GM15510 (cell line): ENCODE results near the gene UFD1.

Source experiments
- POLR2A ChIP-seq: IDR thresholded peaks from 3 replicates; pipeline ENCODE4 v1.6.1; 2011; ENCODE audit warnings: borderline replicate concordance; ENCODE audit not compliant: insufficient read length; ENCODE audit errors: extremely low read depth

UFD1 gene

DNA sequence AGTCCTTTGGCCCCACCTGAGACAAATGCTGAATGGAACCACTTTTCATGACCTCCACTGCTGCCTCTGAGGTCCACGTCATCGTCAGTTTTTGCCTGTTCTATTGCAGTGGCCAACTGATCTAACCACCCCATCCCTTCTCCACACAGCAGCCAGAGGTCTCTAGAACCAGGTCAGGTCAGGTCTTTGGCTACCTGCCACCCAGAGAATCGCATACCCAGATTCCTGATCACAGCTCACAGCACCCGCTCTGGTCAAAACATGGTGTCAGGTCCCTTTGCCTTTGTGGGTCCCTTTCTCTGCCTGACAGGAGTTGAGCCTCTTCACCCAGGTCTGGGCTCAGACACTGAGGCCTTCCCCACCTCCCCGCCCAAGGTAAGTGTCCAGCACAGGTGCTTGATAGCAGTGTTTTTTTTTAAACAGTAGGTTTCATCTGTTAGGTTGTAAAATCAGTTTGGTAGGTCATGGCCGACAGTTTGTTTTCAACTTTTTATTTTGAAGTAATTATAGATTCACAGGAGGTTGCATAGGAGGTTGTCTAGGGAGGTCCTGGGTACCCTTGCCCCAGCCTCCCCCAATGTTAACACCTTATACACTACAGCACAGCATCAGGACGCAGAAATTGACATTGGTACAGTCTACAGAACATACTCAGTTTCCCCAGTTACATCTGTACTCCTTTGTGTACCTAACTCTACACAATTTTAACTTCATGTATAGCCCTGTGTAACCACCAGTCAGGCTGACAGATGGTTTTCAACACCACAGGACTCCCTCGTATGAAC lies 38.4 kb downstream of the UFD1 start:
- no peak for TF ChIP-seq POLR2A

DNA sequence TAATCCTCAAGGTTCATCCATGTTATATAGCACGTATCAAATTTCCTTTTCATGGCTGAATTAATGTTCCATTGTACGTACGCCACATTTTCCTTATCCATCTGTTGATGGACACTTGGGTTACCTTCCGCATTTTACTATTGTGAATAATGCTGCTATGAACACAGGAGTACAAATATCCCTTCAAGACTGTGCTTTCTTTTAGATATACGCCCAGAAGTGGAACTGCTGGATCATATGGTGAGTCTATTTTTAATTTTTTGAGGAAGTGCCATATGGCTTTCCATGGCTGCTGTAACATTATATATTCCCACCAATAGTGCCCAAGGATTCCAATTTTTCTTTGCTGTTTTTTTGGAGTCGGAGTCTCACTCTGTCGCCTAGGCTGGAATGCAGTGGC lies 40.7 kb downstream of the UFD1 start:
- no peak for TF ChIP-seq POLR2A

DNA sequence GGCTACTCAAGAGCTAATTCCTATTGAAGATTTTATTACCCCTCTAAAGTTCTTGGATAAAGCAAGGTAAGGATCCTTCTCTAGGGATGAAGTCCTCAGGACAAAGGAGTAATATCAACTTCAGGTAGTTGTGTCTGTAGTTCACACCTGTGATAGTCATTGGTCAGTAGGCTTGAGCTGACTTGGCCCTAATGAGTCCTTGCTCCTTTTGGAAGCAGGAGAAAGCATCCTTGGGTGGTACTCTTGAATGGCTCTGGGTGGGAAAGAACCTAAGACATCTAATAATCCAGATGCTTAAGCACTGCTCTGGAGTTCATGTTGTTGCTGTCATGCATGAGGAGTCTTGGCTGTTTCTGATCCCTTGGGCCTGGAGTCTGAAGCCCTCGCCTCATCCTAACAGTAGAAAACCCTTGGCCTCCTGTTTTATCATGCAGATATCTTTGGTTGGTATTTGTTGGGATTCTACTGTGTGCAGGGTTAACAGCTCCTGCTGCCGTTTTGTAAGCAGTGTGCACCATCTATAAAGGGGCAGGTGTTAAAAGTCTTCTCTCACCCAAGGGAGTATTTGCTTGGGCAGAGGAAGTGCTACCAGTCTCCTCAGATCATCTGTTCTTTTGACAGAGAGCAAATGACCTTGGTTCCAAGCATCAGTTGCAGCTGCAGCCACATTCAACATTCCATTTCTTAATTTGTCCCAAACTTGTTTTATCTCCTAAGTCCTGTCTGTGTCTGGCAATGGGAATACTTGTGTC lies 44.0 kb downstream of the UFD1 start:
- TF ChIP-seq POLR2A: no peak

DNA sequence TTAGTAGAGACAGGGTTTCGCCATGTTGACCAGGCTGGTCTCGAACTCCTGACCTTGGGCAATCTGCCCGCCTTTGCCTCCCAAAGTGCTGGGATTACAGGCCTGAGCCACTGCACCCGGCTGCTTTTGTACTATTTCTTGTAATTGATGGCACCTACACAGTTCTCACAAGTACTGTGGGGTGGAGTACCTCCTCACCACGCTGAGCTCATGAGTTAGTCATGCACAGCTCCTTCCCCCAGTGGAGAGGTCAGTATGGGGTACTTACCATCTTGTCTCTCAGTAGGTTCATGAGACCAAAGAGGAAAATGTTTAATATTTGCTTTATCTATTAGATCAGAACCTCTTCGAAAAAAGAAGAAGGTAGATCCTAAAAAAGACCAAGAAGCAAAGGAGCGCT lies 44.6 kb downstream of the UFD1 start:
- no peak for TF ChIP-seq POLR2A

DNA sequence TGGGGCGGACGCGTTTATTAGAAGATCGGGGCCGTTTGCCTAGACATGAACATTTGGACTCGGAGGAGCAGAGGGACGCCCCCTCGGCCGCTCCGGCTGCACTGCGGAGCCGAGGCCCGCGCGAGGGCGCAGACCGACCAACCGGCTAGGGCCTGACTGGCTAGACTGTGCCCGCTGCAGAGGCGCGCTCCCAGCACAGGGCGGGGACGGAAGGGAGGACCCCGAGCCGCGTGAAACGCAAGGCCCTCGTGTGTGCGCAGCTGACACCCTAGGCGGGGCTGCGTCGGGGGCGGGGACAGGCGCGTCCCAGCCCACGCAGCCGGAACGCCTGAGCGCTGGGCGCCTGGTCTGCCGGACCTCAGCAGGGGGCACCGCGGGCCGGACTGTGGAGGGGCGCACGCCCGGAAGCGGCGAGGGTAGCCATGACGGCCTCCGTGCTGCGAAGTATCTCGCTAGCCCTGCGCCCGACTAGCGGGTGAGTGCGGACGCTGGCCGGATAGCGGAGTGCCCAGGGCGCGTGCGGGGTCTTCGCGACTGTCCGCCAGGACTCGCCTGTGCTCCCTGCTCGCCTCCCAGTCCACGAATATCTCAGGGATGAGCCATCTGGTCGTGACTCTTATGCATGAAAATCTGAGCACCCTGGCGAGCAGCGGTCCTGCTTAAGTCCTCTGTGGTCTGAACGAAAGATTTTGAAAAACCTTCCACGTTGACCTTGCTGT lies 46.7 kb downstream of the UFD1 start, which contains the start of gene MRPL40:
MRPL40 (plus strand) TSS at position 413 of the 719 bp plus-strand sequence; CDS start at position 423, 10 bp downstream.
- peak; percentile 98 for TF ChIP-seq POLR2A

DNA sequence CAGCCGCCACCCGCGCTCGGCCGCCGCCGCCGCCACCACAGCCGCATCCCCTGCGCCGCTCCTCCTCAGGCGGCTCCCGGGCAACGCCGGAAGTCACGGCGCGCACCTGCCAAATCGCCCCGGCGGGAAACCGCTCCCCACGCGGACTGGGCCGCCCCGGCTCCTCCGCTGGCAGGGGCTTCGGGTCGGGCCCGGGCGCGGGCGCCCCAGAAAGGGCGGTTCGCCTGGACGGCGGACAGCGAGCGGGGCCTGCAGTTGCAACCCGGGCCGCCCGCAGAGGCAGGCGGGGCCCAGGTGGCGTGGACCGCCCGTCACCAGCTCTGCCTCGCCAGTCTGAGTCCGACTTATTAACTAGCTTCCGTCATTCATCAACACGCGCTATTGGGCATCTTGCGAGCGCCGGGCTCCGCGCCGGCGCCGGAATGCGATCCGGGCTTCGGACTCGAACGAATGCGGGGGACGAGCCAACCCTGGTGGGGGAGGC lies 47.3 kb downstream of the UFD1 start, which contains the start of gene HIRA:
HIRA (minus strand) TSS at position 85 of the 484 bp plus-strand sequence. CDS start 257 bp downstream, outside the sequence.
- peak; percentile 57 for TF ChIP-seq POLR2A

DNA sequence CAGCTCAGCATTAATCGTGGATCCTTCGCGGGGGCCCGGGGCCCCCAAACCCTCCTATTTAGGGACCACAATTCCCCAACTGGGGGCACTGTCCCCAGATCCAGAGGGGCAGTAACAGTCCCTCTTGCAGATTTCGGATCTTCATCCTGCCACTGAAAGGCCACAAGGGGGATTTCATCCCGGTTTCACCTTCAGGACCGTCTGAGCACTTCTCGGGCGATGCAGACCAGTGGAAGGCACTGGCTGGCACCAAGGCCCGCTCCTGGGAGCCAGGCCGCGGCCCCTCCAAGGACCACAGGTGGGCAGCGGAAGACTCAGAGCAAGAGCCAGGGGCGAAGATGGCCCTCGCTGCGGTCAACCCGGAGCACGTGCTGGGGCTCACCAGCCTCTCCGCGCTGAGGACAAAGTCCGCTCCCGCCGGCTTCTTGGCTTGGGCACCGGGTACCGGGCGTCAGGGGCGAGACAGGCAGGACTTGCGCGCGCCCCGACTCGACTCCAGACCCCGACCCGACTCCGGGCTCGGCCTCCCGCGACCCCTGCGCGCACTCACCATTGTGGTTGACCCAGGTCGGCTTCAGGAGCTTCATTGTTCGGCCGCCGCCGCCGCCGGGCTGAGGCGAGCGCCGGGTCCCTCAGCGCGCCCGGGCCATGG lies 48.0 kb downstream of the UFD1 start:
- TF ChIP-seq POLR2A: no peak

DNA sequence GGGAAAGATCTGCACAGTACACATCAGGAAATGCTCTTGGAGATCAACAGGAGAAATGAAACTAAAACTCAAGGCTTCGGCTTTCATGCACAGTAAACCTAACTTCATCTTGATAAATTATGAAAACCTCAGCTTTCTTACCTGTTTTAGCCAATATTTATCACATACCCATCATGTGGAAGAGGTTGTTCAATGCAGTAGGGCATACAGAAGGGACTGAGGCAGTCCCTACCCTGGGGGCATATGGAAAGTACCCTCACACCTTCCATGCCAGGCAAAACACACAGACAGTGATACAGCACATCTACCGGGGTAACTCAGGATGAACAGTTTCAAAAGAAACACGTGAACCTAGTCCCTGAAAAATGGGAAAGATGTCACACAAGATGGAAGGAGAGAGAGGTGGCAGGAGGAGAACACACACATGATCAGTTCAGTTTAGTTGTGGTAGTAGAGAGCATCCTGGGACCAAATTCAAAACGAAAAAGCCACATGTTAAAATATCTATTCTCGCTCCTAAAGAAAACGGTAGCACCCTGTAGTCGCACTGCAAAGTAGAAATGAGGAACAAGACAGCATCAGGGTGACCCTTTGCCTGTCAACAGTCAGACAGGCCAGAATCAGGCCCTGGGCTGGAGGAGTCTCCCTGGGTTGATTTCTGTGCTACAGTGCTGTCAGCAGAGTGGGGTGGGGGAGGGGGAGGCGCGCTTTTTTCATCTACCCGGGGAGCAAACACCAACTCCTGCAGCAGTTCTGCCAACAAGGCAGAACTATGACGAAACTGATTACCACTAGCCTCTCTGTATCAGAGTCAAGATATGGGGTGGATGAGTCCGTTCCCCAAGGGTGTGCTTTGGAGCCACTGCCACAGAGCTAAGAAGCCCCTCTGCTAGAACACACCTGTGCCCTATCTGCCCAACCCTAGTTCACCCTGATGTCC lies 48.8 kb downstream of the UFD1 start:
- no peak for TF ChIP-seq POLR2A

DNA sequence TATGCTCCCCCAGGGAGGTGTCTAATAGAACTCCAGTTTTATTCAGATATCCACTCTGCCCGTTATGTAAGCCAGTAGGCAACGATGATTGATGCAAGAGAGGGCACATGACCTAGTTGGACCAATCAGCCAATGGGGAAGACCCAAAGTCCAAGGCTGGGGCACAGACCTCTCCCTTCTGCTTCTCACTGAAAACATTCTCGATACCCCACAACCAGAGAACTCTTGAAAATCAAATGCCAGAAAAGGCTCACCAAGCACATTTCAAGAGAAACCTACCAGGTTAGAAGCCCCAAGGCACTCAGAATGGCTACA lies 54.9 kb downstream of the UFD1 start:
- TF ChIP-seq POLR2A: no peak

DNA sequence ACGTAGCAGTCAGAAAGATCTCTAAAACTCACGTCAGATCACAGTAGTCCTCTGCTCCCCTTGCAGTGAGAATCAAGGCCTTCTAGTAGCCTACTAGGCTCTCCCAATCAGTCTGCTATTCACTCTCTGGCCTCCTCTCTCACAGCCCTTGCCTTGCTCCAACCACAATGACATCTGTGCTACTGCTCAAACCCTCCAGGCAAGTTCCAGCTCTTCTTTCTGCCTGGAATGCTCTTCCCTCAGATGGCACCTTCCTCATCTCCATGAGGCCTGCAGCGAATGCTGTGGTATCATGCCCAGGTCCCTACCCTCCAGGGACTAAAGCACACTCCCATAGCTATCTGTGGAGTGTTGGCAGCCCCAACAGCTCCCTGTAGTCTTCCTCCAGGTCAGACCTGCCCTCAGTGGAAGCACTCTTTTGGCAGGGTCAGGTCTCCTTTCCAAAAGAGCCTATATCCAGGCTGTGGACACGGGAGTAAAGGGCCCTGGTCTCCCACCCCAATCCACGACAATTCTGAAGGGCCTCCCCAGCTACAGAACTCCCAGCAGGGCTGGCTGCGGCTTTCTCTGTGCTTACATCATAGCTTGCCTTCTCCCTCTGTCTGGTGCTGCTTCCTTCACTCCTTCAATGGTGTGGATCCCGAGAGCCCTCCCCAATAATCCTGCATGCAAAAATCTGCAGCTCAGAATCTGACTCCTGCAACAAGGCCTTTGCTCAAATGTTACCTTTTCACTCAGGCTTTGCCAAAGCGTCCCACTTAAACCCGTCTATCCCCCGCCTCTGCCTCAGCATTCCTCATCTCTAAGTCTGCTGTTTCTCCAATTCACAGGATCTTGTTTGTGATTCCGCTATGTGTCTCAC lies 56.3 kb downstream of the UFD1 start:
- TF ChIP-seq POLR2A: no peak

DNA sequence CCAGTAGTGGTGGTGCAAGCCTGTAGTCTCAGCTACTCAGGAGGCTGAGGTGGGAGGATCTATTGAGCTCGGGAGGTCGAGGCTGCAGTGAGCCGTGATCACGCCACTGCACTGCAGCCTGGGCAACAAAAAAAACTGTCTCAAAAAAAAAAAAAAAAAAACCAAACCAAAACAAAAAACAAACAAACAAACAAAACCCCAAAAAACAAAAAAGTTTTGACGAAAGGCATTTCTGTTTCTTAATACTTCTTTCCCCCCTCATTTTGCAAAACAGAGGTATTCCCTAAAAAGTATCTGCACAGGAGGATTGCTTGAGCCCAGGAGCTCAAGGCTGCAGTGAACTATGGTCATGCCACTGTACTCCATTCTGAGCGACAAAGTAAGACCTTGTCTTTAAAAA lies 58.7 kb downstream of the UFD1 start:
- no peak for TF ChIP-seq POLR2A

DNA sequence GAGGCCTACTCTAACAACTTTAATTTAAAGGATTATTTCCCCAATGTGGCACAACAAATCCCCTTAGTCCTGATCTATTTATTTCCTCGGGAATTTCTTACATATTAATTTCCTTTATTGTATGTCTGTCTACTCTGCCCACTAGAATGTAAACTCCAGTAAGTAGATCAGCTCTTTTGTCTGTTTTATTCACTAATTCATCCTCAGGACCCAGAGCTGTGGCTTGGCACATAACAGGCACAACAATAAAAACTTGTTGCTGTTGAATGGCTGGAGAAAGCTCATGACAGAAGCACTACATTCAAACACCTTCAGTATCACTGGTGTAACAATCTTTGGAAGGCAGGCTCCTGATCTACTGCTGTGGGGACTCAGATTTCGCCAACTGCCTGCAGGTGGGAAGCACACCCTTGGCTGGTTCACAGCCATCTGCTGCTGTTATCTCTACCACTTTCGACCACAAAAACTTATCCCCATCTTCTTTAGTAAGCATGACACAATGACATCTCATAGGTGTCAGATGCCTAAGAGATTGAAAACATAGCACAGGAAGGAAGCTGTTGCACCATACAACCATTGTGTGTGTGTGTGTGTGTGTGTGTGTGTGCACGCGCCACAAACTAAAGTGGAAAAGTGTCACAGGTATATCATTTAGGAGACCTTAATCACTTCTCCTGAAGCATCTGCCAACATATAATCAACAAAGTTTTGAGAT lies 59.4 kb downstream of the UFD1 start:
- TF ChIP-seq POLR2A: no peak
